Activated T-cell treated with anti-CD3 and anti-CD28 coated beads for 48 hours (primary cell): Measurements from ENCODE around the gene CSNK2A3.
"Not testable (repeated sequence)": the region's sequence is repeated elsewhere in the genome, so short reads cannot be mapped to it uniquely, and the experiment has no call there.

ENCODE experiments used
- DNase-seq: peaks from one replicate; pipeline ENCODE4 v3.0.0-alpha.2; 2020; ENCODE audit warnings: low read depth

Gene CSNK2A3

GRCh38 chr11:11379661-11380060 lies 26.6 kb upstream of the CSNK2A3 start:
- DNase-seq, result no peak

- DNase-seq, result no peak
Measured at GRCh38 chr11:11378184-11378940, 25.3 kb upstream of the CSNK2A3 start.

GRCh38 chr11:11374358-11375148 lies 21.5 kb upstream of the CSNK2A3 start:
- no peak for DNase-seq

GRCh38 chr11:11373934-11374333 lies 20.9 kb upstream of the CSNK2A3 start:
- no peak for DNase-seq

GRCh38 chr11:11372461-11372860 lies 19.4 kb upstream of the CSNK2A3 start:
- DNase-seq, result no peak

GRCh38 chr11:11370962-11371303 lies 17.9 kb upstream of the CSNK2A3 start:
- DNase-seq, result no peak

- no peak for DNase-seq
Measured at GRCh38 chr11:11370255-11370961, 17.4 kb upstream of the CSNK2A3 start.

GRCh38 chr11:11366793-11367192 lies 13.7 kb upstream of the CSNK2A3 start:
- no peak for DNase-seq

- DNase-seq, result no peak
Measured at GRCh38 chr11:11363674-11364073, 10.6 kb upstream of the CSNK2A3 start.

GRCh38 chr11:11359611-11360010 lies 6.6 kb upstream of the CSNK2A3 start:
- DNase-seq, result no peak

GRCh38 chr11:11356842-11357241 lies 3.8 kb upstream of the CSNK2A3 start:
- no peak for DNase-seq

- not testable (repeated sequence) for DNase-seq
Measured at GRCh38 chr11:11351851-11352250, 1.2 kb downstream of the CSNK2A3 start.

- DNase-seq, result no peak
Measured at GRCh38 chr11:11351042-11351586, 1.9 kb downstream of the CSNK2A3 start.

GRCh38 chr11:11349870-11350337 lies 3.1 kb downstream of the CSNK2A3 start:
- DNase-seq, result no peak

GRCh38 chr11:11349106-11349825 lies 3.8 kb downstream of the CSNK2A3 start:
- DNase-seq, result no peak

GRCh38 chr11:11348303-11348702 lies 4.7 kb downstream of the CSNK2A3 start:
- DNase-seq, result no peak

GRCh38 chr11:11347592-11347991 lies 5.5 kb downstream of the CSNK2A3 start:
- DNase-seq, result no peak

- no peak for DNase-seq
Measured at GRCh38 chr11:11346303-11346702, 6.7 kb downstream of the CSNK2A3 start.

GRCh38 chr11:11345099-11345498 lies 8.0 kb downstream of the CSNK2A3 start:
- no peak for DNase-seq

GRCh38 chr11:11344045-11344444 lies 9.0 kb downstream of the CSNK2A3 start:
- no peak for DNase-seq

- no peak for DNase-seq
Measured at GRCh38 chr11:11338304-11338703, 14.7 kb downstream of the CSNK2A3 start.

- DNase-seq, result no peak
Measured at GRCh38 chr11:11336664-11337063, 16.4 kb downstream of the CSNK2A3 start.
